GM23338 (cell line): ENCODE measurements around the gene MAP3K10. TPM values are rescaled to one million over a fixed set of nuclear protein-coding genes. Genes with fewer than 3 reads are reported as not detected.

Source experiments
- ATAC-seq: fragments of 200-7000 bp; cut with Tn5 transposase; 3 replicates; pipeline ENCODE4 v1.9.1; 2020
- DNase-seq: peaks from one replicate; pipeline ENCODE4 v3.0.0-alpha.2; 2015; ENCODE audit warnings: low spot score
- H2AFZ ChIP-seq: fragments of 200-600 bp; sonication (generic); 2 replicates; pipeline ENCODE4 v1.8.0; 2016; ENCODE audit warnings: antibody characterized with exemption, mild to moderate bottlenecking, moderate library complexity
- H3F3A ChIP-seq: fragments of 200-600 bp; sonication (generic); replicated peaks from 2 replicates; pipeline ENCODE4 v1.8.0; 2017; ENCODE audit warnings: antibody characterized with exemption, mixed run types, low read depth
- H3K27ac ChIP-seq: fragments of 200-600 bp; sonication (generic); 2 replicates; pipeline ENCODE4 v1.6.1; 2016; ENCODE audit warnings: low read depth
- H3K27me3 ChIP-seq: fragments of 200-600 bp; sonication (generic); 2 replicates; pipeline ENCODE4 v1.8.0; 2016; ENCODE audit warnings: mild to moderate bottlenecking, mixed run types, moderate library complexity; ENCODE audit not compliant: insufficient read depth
- H3K36me3 ChIP-seq: fragments of 200-600 bp; sonication (generic); 2 replicates; pipeline ENCODE4 v1.8.0; 2016; ENCODE audit warnings: mild to moderate bottlenecking; ENCODE audit not compliant: insufficient read depth
- H3K4me1 ChIP-seq: fragments of 200-600 bp; sonication (generic); 2 replicates; pipeline ENCODE4 v1.8.0; 2016; ENCODE audit warnings: mild to moderate bottlenecking, moderate library complexity; ENCODE audit not compliant: insufficient read depth
- H3K4me2 ChIP-seq: fragments of 200-600 bp; sonication (generic); 2 replicates; pipeline ENCODE4 v1.7.1; 2017; ENCODE audit warnings: mixed run types
- H3K4me3 ChIP-seq: fragments of 200-600 bp; sonication (generic); 2 replicates; pipeline ENCODE4 v1.6.1; 2016; ENCODE audit warnings: mixed run types
- H3K79me2 ChIP-seq: fragments of 200-600 bp; sonication (generic); replicated peaks from 2 replicates; pipeline ENCODE4 v1.8.0; 2017; ENCODE audit warnings: mild to moderate bottlenecking; ENCODE audit not compliant: insufficient read depth
- H3K9me2 ChIP-seq: fragments of 200-600 bp; sonication (generic); 2 replicates; pipeline ENCODE4 v1.8.0; 2017; ENCODE audit not compliant: insufficient read depth
- H4K20me1 ChIP-seq: fragments of 200-600 bp; sonication (generic); replicated peaks from 2 replicates; pipeline ENCODE4 v1.8.0; 2017; ENCODE audit warnings: mild to moderate bottlenecking; ENCODE audit not compliant: insufficient read depth
- H3K27ac Mint-ChIP-seq: 2 replicates; pipeline ENCODE4 v1.8.0; 2020; ENCODE audit warnings: inconsistent platforms, mild to moderate bottlenecking, moderate library complexity, mixed read lengths
- H3K27me3 Mint-ChIP-seq: 3 replicates; pipeline ENCODE4 v1.8.0; 2022; ENCODE audit warnings: low read depth, mild to moderate bottlenecking, moderate library complexity, mixed read lengths, inconsistent platforms; ENCODE audit not compliant: insufficient read depth, poor library complexity
- H3K36me3 Mint-ChIP-seq: 3 replicates; pipeline ENCODE4 v1.8.0; 2021; ENCODE audit warnings: low read depth, mild to moderate bottlenecking, inconsistent platforms, moderate library complexity, mixed read lengths
- H3K4me1 Mint-ChIP-seq: 3 replicates; pipeline ENCODE4 v1.8.0; 2020; ENCODE audit warnings: mild to moderate bottlenecking, inconsistent platforms, mixed read lengths
- H3K4me3 Mint-ChIP-seq: 3 replicates; pipeline ENCODE4 v1.8.0; 2021; ENCODE audit warnings: moderate library complexity, mild to moderate bottlenecking, inconsistent platforms, mixed read lengths
- H3K9me3 Mint-ChIP-seq: 3 replicates; pipeline ENCODE4 v1.8.0; 2020; ENCODE audit warnings: moderate library complexity, mild to moderate bottlenecking, inconsistent platforms, mixed read lengths
- CTCF ChIP-seq, 2 experiments: fragments of 200-600 bp in 1 of 2; sonication (generic) in 1 of 2; conservative IDR thresholded peaks; 2 replicates each; pipeline versions ENCODE4 v1.5.1 to v1.6.1; 2016 to 2017; ENCODE audit warnings: antibody characterized with exemption in 2 of 2, low read depth in 2 of 2, mild to moderate bottlenecking in 2 of 2, moderate library complexity in 1 of 2
- EZH2 ChIP-seq: fragments of 200-600 bp; sonication (generic); IDR thresholded peaks from one replicate; pipeline ENCODE4 v1.8.0; 2017; ENCODE audit warnings: antibody characterized with exemption, mild to moderate bottlenecking, low read depth; ENCODE audit not compliant: unreplicated experiment
- POLR2AphosphoS5 ChIP-seq: IDR thresholded peaks from 2 replicates; pipeline ENCODE4 v1.6.1; 2016; ENCODE audit warnings: antibody characterized with exemption, low read depth
- REST ChIP-seq: IDR thresholded peaks from one replicate; pipeline ENCODE4 v1.6.1; 2018; ENCODE audit warnings: antibody characterized with exemption; ENCODE audit not compliant: unreplicated experiment
- STAT1 ChIP-seq: IDR thresholded peaks from one replicate; pipeline ENCODE4 v1.6.1; 2016; ENCODE audit warnings: antibody characterized with exemption; ENCODE audit not compliant: unreplicated experiment
- ZNF114 ChIP-seq: fragments of 250-450 bp; sonication (Bioruptor Pico); IDR thresholded peaks from 2 replicates; pipeline ENCODE4 v1.5.0; 2020; ENCODE audit warnings: mild to moderate bottlenecking, moderate library complexity
- ZNF331 ChIP-seq: fragments of 250-450 bp; sonication (Bioruptor Pico); IDR thresholded peaks from 2 replicates; pipeline ENCODE4 v1.5.0; 2020; ENCODE audit warnings: low read depth, mild to moderate bottlenecking, moderate library complexity
- ZNF462 ChIP-seq: fragments of 250-450 bp; sonication (Bioruptor Pico); IDR thresholded peaks from 2 replicates; pipeline ENCODE4 v1.5.0; 2020; ENCODE audit warnings: mild to moderate bottlenecking, moderate library complexity
- polyA plus RNA-seq: library from polyadenylated mRNA; unstranded; fragments of >200 nt; fragmentation: Nextera tagmentation; extraction: Ambion mirVana; gene quantifications from 2 replicates; pipeline ENCODE4 v1.2.1, GENCODE V29; 2016
- total RNA-seq: library from RNA; depleted of rRNA; stranded (reverse); fragments of >200 nt; shearing (Covaris generic); gene quantifications from 2 replicates; pipeline ENCODE4 v1.2.3, GENCODE V29; 2014

The MAP3K10 gene
- total and polyA plus RNA-seq, 2 experiments from 2014 or later, result 5.9 to 13.7 TPM

GRCh38 chr19:40220674-40221073 lies 29.4 kb downstream of the MAP3K10 start:
- no peaks in the 10 kb centered on the region for H3K36me3 ChIP-seq
- Mint-ChIP-seq H3K27me3 (peaks cover 40% of the 10 kb centered on the region), H3K4me1 (peaks cover 13% of the 10 kb centered on the region), H3K9me3 (peaks cover 9% of the 10 kb centered on the region), H3K4me3 (no peak overlapping the region), H3K27ac (no peak overlapping the region), H3K36me3 (peaks cover 5% of the 10 kb centered on the region)
- no peak overlapping the region for H3K4me3 ChIP-seq
- no peak for DNase-seq
- no peak for TF ChIP-seq ZNF331 (CRISPR knock-in tag)
- TF ChIP-seq STAT1, result no peak
- no peak for TF ChIP-seq ZNF114 (CRISPR knock-in tag)
- TF ChIP-seq REST, result no peak
- no peak for TF ChIP-seq POLR2AphosphoS5
- TF ChIP-seq EZH2, result no peak
- TF ChIP-seq ZNF462 (CRISPR knock-in tag), result no peak
- no peak for TF ChIP-seq CTCF (conservative IDR thresholded peaks at IDR 0.05; ENCODE audit: low read depth in 2 of 2)
- no peak for ATAC-seq
- H3K9me2 ChIP-seq, result no peaks in the 10 kb centered on the region
- no peak overlapping the region for H3K27ac ChIP-seq
- H3F3A ChIP-seq, result peaks cover 13% of the 10 kb centered on the region
- no peak overlapping the region for H2AFZ ChIP-seq
- peaks cover 1% of the 10 kb centered on the region; the same call in 1 of the 2 replicates for H3K4me1 ChIP-seq
- H3K79me2 ChIP-seq, result no peaks in the 10 kb centered on the region
- peaks cover 21% of the 10 kb centered on the region for H3K27me3 ChIP-seq
- 0 out of 2 replicates have a peak, but pooled peaks cover 3% of the 10 kb centered on the region for H4K20me1 ChIP-seq
- no peak overlapping the region for H3K4me2 ChIP-seq
